ENCODE results near the gene NPEPPS. TPM values are rescaled to one million over a fixed set of nuclear protein-coding genes. Genes with fewer than 3 reads are reported as not detected.
"Not testable (repeated sequence)": the region's sequence is repeated elsewhere in the genome, so short reads cannot be mapped to it uniquely, and the experiment has no call there.

The NPEPPS gene
- polyA plus RNA-seq (ENCODE audit: insufficient read length in 10 of 10): 100 to 1,000 TPM in 8 of 10 donors, 10 to 100 TPM in 2; 95.5 to 180 (median 127) TPM
- long read RNA-seq, donor 1, full-length matches to known transcripts: 8 of 8 reads
- long read RNA-seq, donor 1, partial matches to known transcripts: 0 of 8 reads
- long read RNA-seq, donor 1, other reads (novel, unspliced or antisense): 0 of 8 reads
- long read RNA-seq, donor 2, full-length matches to known transcripts: 10 of 10 reads
- long read RNA-seq, donor 2, partial matches to known transcripts: 0 of 10 reads
- long read RNA-seq, donor 2, other reads (novel, unspliced or antisense): 0 of 10 reads
- long read RNA-seq, donor 3: 0 reads
- long read RNA-seq, donor 4, full-length matches to known transcripts: 8 of 14 reads
- long read RNA-seq, donor 4, partial matches to known transcripts: 6 of 14 reads
- long read RNA-seq, donor 4, other reads (novel, unspliced or antisense): 0 of 14 reads
- long read RNA-seq, donor 5, full-length matches to known transcripts: 14 of 19 reads
- long read RNA-seq, donor 5, partial matches to known transcripts: 5 of 19 reads
- long read RNA-seq, donor 5, other reads (novel, unspliced or antisense): 0 of 19 reads
- long read RNA-seq, donor 6, full-length matches to known transcripts: 8 of 36 reads
- long read RNA-seq, donor 6, partial matches to known transcripts: 28 of 36 reads
- long read RNA-seq, donor 6, other reads (novel, unspliced or antisense): 0 of 36 reads
- long read RNA-seq, donor 7, full-length matches to known transcripts: 10 of 10 reads
- long read RNA-seq, donor 7, partial matches to known transcripts: 0 of 10 reads
- long read RNA-seq, donor 7, other reads (novel, unspliced or antisense): 0 of 10 reads
- long read RNA-seq, donor 8, full-length matches to known transcripts: 3 of 23 reads
- long read RNA-seq, donor 8, partial matches to known transcripts: 20 of 23 reads
- long read RNA-seq, donor 8, other reads (novel, unspliced or antisense): 0 of 23 reads
- long read RNA-seq, donor 9, full-length matches to known transcripts: 1 of 1 reads
- long read RNA-seq, donor 9, partial matches to known transcripts: 0 of 1 reads
- long read RNA-seq, donor 9, other reads (novel, unspliced or antisense): 0 of 1 reads

GRCh38 chr17:47530557-47531232, at the start of gene NPEPPS:
NPEPPS (plus strand) TSS chr17:47531108; CDS start chr17:47531301, 193 bp downstream.
- peak; percentile 83 to 92 (median 85) for DNase-seq

GRCh38 chr17:47491841-47492212, 39.1 kb upstream of the NPEPPS start:
- peak in 1 of 3 donors; percentile 8 for DNase-seq

- not testable (repeated sequence) for DNase-seq
Observed at GRCh38 chr17:47499074-47499473, 31.8 kb upstream of the NPEPPS start.

- not testable (repeated sequence) for DNase-seq
Observed at GRCh38 chr17:47499494-47499893, 31.4 kb upstream of the NPEPPS start.

GRCh38 chr17:47500620-47501019, 30.3 kb upstream of the NPEPPS start:
- peak in 2 of 3 donors; percentile 12 to 18 for DNase-seq

- DNase-seq: peak in 2 of 3 donors; percentile 24 to 49
Observed at GRCh38 chr17:47502122-47502731, 28.7 kb upstream of the NPEPPS start.

- DNase-seq: peak in 2 of 3 donors; percentile 17 to 37
Observed at GRCh38 chr17:47502776-47503455, 28.0 kb upstream of the NPEPPS start.

- not testable (repeated sequence) for DNase-seq
Observed at GRCh38 chr17:47511701-47512146, 19.2 kb upstream of the NPEPPS start.

GRCh38 chr17:47513301-47513700, 17.6 kb upstream of the NPEPPS start:
- not testable (repeated sequence) for DNase-seq

GRCh38 chr17:47518880-47519279, 12.0 kb upstream of the NPEPPS start:
- not testable (repeated sequence) for DNase-seq

- not testable (repeated sequence) for DNase-seq
Observed at GRCh38 chr17:47519365-47519764, 11.5 kb upstream of the NPEPPS start.

- DNase-seq: not testable (repeated sequence)
Observed at GRCh38 chr17:47520279-47520678, 10.6 kb upstream of the NPEPPS start.

GRCh38 chr17:47521434-47521833, 9.5 kb upstream of the NPEPPS start:
- DNase-seq: not testable (repeated sequence)

GRCh38 chr17:47522341-47522740, 8.6 kb upstream of the NPEPPS start:
- DNase-seq: not testable (repeated sequence)

- peak in 2 of 3 donors; percentile 0 to 8 for DNase-seq
Observed at GRCh38 chr17:47531233-47531820, 419 bp downstream of the NPEPPS start.

- DNase-seq: not testable (repeated sequence)
Observed at GRCh38 chr17:47539085-47539484, 8.2 kb downstream of the NPEPPS start.

GRCh38 chr17:47541676-47542075, 10.8 kb downstream of the NPEPPS start:
- not testable (repeated sequence) for DNase-seq

GRCh38 chr17:47544327-47544726, 13.4 kb downstream of the NPEPPS start:
- not testable (repeated sequence) for DNase-seq

GRCh38 chr17:47554733-47555132, 23.8 kb downstream of the NPEPPS start:
- not testable (repeated sequence) for DNase-seq

- not testable (repeated sequence) for DNase-seq
Observed at GRCh38 chr17:47556108-47556507, 25.2 kb downstream of the NPEPPS start.
